NT2/D1 (cell line): ENCODE data around the gene CAPN12.

Experiments
- YY1 ChIP-seq: IDR thresholded peaks from 2 replicates; pipeline ENCODE4 v1.6.1; 2011; ENCODE audit not compliant: insufficient read length, insufficient read depth
- ZNF274 ChIP-seq: IDR thresholded peaks from 2 replicates; pipeline ENCODE4 v1.6.1; 2011; ENCODE audit warnings: mild to moderate bottlenecking, low read depth, low read length

DNA sequence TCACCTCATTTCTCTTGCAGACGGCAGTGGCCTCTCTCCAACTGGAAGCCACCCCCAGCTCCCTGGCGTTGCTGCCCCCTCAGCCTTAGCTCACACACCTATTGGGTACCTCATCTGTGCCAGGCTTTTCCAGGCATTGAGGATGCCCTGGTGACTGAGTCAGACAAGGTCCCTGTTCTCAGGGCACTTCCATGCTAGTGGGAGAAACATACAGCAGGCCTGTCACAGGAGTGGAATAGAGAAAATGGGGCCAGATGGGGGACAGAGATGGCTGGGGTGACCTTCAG lies 33.9 kb downstream of the CAPN12 start:
- TF ChIP-seq YY1 (no peak), ZNF274 (no peak)
